GM12878 (cell line): ENCODE measurements around the gene PRR12. TPM values are rescaled to one million over a fixed set of nuclear protein-coding genes. Genes with fewer than 3 reads are reported as not detected.

Experiments used
- ATAC-seq: fragments of 200-7000 bp; cut with Tn5 transposase; 3 replicates; pipeline ENCODE4 v1.9.1; 2020; ENCODE audit warnings: mild to moderate bottlenecking, moderate library complexity
- BruUV-seq: library from RNA; stranded (reverse); fragments of 400-500 nt; replicated peaks from 2 replicates; lab custom pipeline; 2021; lab: Mats Ljungman, UMichigan
- CTCF ChIA-PET: fragments of 300-600 bp; sonication (Branson Sonifier 250); formaldehyde crosslinking; extraction: SDS; loops from one replicate; lab custom pipeline; 2021; ENCODE audit warnings: inconsistent platforms; lab: Yijun Ruan, JAX
- POLR2A ChIA-PET: fragments of 350-600 bp; formaldehyde crosslinking; extraction: SDS; loops from one replicate; lab custom pipeline; 2021; ENCODE audit warnings: inconsistent platforms; lab: Charles Lee
- RAD21 ChIA-PET: fragments of 300-600 bp; sonication (Branson Sonifier 250); formaldehyde crosslinking; loops from one replicate; lab custom pipeline; 2023; ENCODE audit warnings: antibody characterized with exemption; ENCODE audit not compliant: unreplicated experiment; lab: Charles Lee
- SMC1A ChIA-PET: fragments of 300-600 bp; sonication (Branson Sonifier 250); formaldehyde crosslinking; loops from one replicate; lab custom pipeline; 2023; ENCODE audit not compliant: unreplicated experiment, uncharacterized antibody; lab: Charles Lee
- DNase-seq: peaks from one replicate; pipeline ENCODE4 v3.0.0-alpha.2; 2011; ENCODE audit warnings: low read depth, low spot score
- FAIRE-seq: peaks from 3 replicates; lab custom pipeline; 2011; peaks lifted over from hg19 to GRCh38; lab: Jason Lieb, UNC
- H2AFZ ChIP-seq: 2 replicates; pipeline ENCODE4 v1.6.0; 2011; ENCODE audit warnings: low read depth, low read length, control low read depth; ENCODE audit not compliant: control insufficient read depth
- H3K27ac ChIP-seq: 2 replicates; pipeline ENCODE4 v1.5.1; 2011; ENCODE audit warnings: control low read depth; ENCODE audit not compliant: control insufficient read depth, insufficient read depth
- H3K27me3 ChIP-seq, 2 experiments: replicated peaks in 1 of 2; 2 replicates each; pipeline versions ENCODE4 v1.6.0 to v1.6.1; 2011; ENCODE audit warnings: low read length in 1 of 2; ENCODE audit not compliant: control insufficient read depth in 2 of 2, insufficient read depth in 2 of 2
- H3K36me3 ChIP-seq, 2 experiments: 2 replicates each; pipeline ENCODE4 v1.5.1; 2011; ENCODE audit warnings: low read length in 1 of 2; ENCODE audit not compliant: control insufficient read depth in 2 of 2, insufficient read depth in 2 of 2
- H3K4me1 ChIP-seq: 2 replicates; pipeline ENCODE4 v1.6.1; 2011; ENCODE audit warnings: mild to moderate bottlenecking, low read length, moderate library complexity, mixed read lengths; ENCODE audit not compliant: control insufficient read depth, insufficient read depth
- H3K4me2 ChIP-seq: 2 replicates; pipeline ENCODE4 v1.6.0; 2011; ENCODE audit warnings: control low read depth; ENCODE audit not compliant: control insufficient read depth, insufficient read depth
- H3K4me3 ChIP-seq: fragments of 200-600 bp; sonication (generic); 2 replicates; pipeline ENCODE4 v1.5.1; 2016
- H3K79me2 ChIP-seq: 2 replicates; pipeline ENCODE4 v1.6.0; 2011; ENCODE audit warnings: low read length; ENCODE audit not compliant: control insufficient read depth, insufficient read depth
- H3K9ac ChIP-seq: 2 replicates; pipeline ENCODE4 v1.8.0; 2011; ENCODE audit warnings: low read length, control low read depth, mixed read lengths; ENCODE audit not compliant: control insufficient read depth, insufficient read depth
- H3K9me3 ChIP-seq: replicated peaks from 3 replicates; pipeline ENCODE4 v1.5.1; 2011; ENCODE audit warnings: mild to moderate bottlenecking, low read length; ENCODE audit not compliant: control insufficient read depth, insufficient read depth
- H4K20me1 ChIP-seq: 2 replicates; pipeline ENCODE4 v1.6.0; 2011; ENCODE audit not compliant: control insufficient read depth, insufficient read depth
- MEF2B ChIP-seq: fragments of 450-650 bp; IDR thresholded peaks from 2 replicates; pipeline ENCODE4 v1.6.1; 2018; ENCODE audit warnings: mild to moderate bottlenecking, moderate library complexity; ENCODE audit not compliant: partially characterized antibody, poor library complexity, severe bottlenecking
- STAT3 ChIP-seq: IDR thresholded peaks from 2 replicates; pipeline ENCODE4 v1.6.1; 2011; ENCODE audit warnings: low read depth, low read length, improper control_type of control experiment
- TCF3 ChIP-seq: IDR thresholded peaks from 2 replicates; pipeline ENCODE4 v1.6.1; 2012; ENCODE audit warnings: low read depth, mild to moderate bottlenecking, low read length, borderline replicate concordance; ENCODE audit not compliant: insufficient read depth
- WRNIP1 ChIP-seq: IDR thresholded peaks from 2 replicates; pipeline ENCODE4 v1.6.1; 2011; ENCODE audit warnings: low read depth, low read length, improper control_type of control experiment, borderline replicate concordance
- ZNF217 ChIP-seq: fragments of 450-650 bp; IDR thresholded peaks from 2 replicates; pipeline ENCODE4 v1.6.1; 2017; ENCODE audit warnings: antibody characterized with exemption, mild to moderate bottlenecking
- ZZZ3 ChIP-seq: IDR thresholded peaks from 2 replicates; pipeline ENCODE4 v1.6.1; 2011; ENCODE audit warnings: low read depth; ENCODE audit not compliant: control insufficient read depth, insufficient read length
- WGBS: methylation state at CpG from one replicate; pipeline ENCODE4 v1.1.6; 2016; ENCODE audit warnings: low lambda C conversion rate; ENCODE audit not compliant: insufficient replicate concordance, insufficient coverage; ENCODE audit errors: missing lambda C conversion rate; 5-methylcytosine and 5-hydroxymethylcytosine counted together
- in situ Hi-C: fragments of 300-500 bp; cut with MboI; formaldehyde crosslinking; loops from 9 replicates; pipeline ENCODE4 v1.14.3; 2018; ENCODE audit warnings: mixed read lengths
- intact Hi-C: fragments of 100-400 bp; cut with micrococcal nuclease; formaldehyde crosslinking; loops from one replicate; pipeline ENCODE4 v1.14.2; 2022; ENCODE audit not compliant: unreplicated experiment
- polyA plus RNA-seq, 11 experiments: library from polyadenylated mRNA; depleted of rRNA in 4 of 11; unstranded in 6 of 11; stranded (reverse) in 5 of 11; fragments of >200 nt; fragmentation: Nextera tagmentation in 4 of 11; fragmentation: Illumina TruSeq in 1 of 11; extraction: Ambion mirVana in 4 of 11; extraction: Trizol in 1 of 11; gene quantifications; 1 replicate in 1 of 11; 2 replicates in 10 of 11; pipeline versions ENCODE4 v1.2.1 to v1.2.3, GENCODE V29; 2011 to 2016; ENCODE audit warnings: inconsistent platforms in 2 of 11, missing spikeins in 2 of 11, low read depth in 1 of 11
- total RNA-seq, 4 experiments: library from RNA; depleted of rRNA in 3 of 4; stranded (reverse); fragments of >200 nt in 3 of 4; fragmentation: Illumina TruSeq in 1 of 4; extraction: Trizol in 1 of 4; gene quantifications; 2 replicates each; pipeline versions ENCODE4 v1.2.1 to v1.2.3, GENCODE V29; 2013 to 2021

Gene PRR12
- total and polyA plus RNA-seq, 10 of the 15 experiments (the other 5 are each of a cell fraction or from before 2014, with no cell fraction given), result 0.02 to 25.3 (median 1.6) TPM

- POLR2A ChIA-PET, result interaction anchor here (0.7 to 1.0 kb wide), 2 partner anchors 18 to 494 kb away, joined by 3 read pairs; no protein-coding TSS in a partner anchor
- Histone ChIP-seq H3K36me3 (peaks cover 10 to 19% of the 10 kb centered on the region in 2 experiments), H3K4me2 (no peak overlapping the region), H3K4me3 (no peak overlapping the region), H3K9ac (no peak overlapping the region), H2AFZ (no peak overlapping the region), H3K27me3 (no peaks in the 10 kb centered on the region), H3K79me2 (no peaks in the 10 kb centered on the region), H3K27ac (no peak overlapping the region), H3K9me3 (no peaks in the 10 kb centered on the region), H3K4me1 (no peaks in the 10 kb centered on the region), H4K20me1 (no peaks in the 10 kb centered on the region)
- intact Hi-C loops (no loop called here), in situ Hi-C loops (no loop called here)
- SMC1A ChIA-PET, result no interaction called here
- RAD21 ChIA-PET, result no interaction called here
- 76% methylated on average over 10 of the region's 10 CpGs for WGBS
- BruUV-seq, result no TSS peak
- FAIRE-seq, result no peak
- ATAC-seq, result no peak
- CTCF ChIA-PET, result interaction anchor here (0.6 to 1.8 kb wide), 2 partner anchors 12 to 16 kb away, joined by 3 to 4 read pairs; no protein-coding TSS in a partner anchor
- DNase-seq, result no peak
- TF ChIP-seq TCF3 (no peak), ZZZ3 (no peak), WRNIP1 (no peak), ZNF217 (no peak), STAT3 (no peak), MEF2B (no peak)
Observed at GRCh38 chr19:49553451-49554271, 37.3 kb upstream of the PRR12 start.
